ENCODE data around the gene MAPK1.

GRCh38 chr22:21791635-21792625, 75.5 kb downstream of the MAPK1 start:
- TF ChIP-seq, protein P1, sequence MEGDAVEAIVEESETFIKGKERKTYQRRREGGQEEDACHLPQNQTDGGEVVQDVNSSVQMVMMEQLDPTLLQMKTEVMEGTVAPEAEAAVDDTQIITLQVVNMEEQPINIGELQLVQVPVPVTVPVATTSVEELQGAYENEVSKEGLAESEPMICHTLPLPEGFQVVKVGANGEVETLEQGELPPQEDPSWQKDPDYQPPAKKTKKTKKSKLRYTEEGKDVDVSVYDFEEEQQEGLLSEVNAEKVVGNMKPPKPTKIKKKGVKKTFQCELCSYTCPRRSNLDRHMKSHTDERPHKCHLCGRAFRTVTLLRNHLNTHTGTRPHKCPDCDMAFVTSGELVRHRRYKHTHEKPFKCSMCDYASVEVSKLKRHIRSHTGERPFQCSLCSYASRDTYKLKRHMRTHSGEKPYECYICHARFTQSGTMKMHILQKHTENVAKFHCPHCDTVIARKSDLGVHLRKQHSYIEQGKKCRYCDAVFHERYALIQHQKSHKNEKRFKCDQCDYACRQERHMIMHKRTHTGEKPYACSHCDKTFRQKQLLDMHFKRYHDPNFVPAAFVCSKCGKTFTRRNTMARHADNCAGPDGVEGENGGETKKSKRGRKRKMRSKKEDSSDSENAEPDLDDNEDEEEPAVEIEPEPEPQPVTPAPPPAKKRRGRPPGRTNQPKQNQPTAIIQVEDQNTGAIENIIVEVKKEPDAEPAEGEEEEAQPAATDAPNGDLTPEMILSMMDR (IDR thresholded peaks at IDR 0.05; ENCODE audit: insufficient read depth, low read length, poor library complexity, severe bottlenecking): no peak
- TF ChIP-seq EZH2phosphoT487 (conservative IDR thresholded peaks at IDR 0.05; ENCODE audit: low read length): no peak
